PFSK-1 (cell line): Measurements from ENCODE around the gene ESYT2.

Experiments used
- FOXP2 ChIP-seq: optimal IDR thresholded peaks from 2 replicates; pipeline ENCODE3; 2011; ENCODE audit warnings: borderline replicate concordance, control low read depth, inconsistent platforms; ENCODE audit not compliant: insufficient read depth; ENCODE audit errors: extremely low read length, extremely low read depth
- POLR2AphosphoS5 ChIP-seq: IDR thresholded peaks from 2 replicates; pipeline ENCODE4 v1.6.1; 2012; ENCODE audit warnings: low read depth, mild to moderate bottlenecking, control low read depth, low read length, moderate library complexity
- SIN3A ChIP-seq: IDR thresholded peaks from 2 replicates; pipeline ENCODE4 v1.6.1; 2012; ENCODE audit warnings: mild to moderate bottlenecking, low read length, moderate library complexity, borderline replicate concordance; ENCODE audit not compliant: insufficient read depth
- TAF1 ChIP-seq: IDR thresholded peaks from 2 replicates; pipeline ENCODE4 v1.6.1; 2012; ENCODE audit warnings: low read length, control low read depth, borderline replicate concordance; ENCODE audit not compliant: insufficient read depth
- TF ChIP-seq, protein P1 (sequence below), 2 experiments: IDR thresholded peaks; 2 replicates each; pipeline versions ENCODE4 v1.6.1 to v1.8.0; 2011 to 2012; ENCODE audit warnings: low read depth in 2 of 2, low read length in 2 of 2, control low read depth in 1 of 2, inconsistent platforms in 1 of 2, mild to moderate bottlenecking in 1 of 2, moderate library complexity in 1 of 2; ENCODE audit not compliant: insufficient read depth in 1 of 2

The ESYT2 gene

DNA sequence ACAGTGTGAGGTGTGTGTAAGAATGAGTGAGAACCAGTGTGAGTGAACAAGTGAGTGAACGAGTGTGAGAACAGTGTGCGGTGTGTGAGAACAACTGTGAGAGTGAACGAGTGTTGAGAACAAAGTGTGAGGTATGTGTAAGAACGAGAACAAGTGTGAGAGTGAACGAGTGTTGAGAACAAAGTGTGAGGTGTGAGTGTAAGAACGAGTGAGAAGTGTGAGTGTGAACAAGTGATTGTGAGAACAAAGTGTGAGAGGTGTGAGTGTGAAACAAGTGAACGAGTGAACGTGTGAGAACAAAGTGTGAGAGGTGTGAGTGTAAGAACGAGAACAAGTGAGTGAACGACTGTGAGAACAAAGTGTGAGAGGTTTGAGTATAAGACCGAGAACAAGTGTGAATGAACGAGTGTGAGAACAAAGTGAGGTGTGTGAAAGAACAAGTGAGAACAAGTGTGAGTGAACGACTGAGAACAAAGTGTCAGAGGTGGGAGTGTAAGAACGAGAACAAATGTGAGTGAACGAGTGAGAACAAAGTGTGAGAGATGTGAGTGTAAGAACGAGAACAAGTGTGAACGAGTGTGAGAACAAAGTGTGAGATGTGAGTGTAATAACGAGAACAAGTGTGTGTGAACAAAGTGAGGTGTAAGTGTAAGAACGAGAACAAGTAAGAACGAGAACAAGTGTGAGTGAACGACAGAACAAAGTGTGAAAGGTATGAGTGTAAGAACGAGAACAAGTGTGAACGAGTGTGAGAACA lies 47.9 kb downstream of the ESYT2 start:
- no peak for TF ChIP-seq TAF1
- no peak for TF ChIP-seq POLR2AphosphoS5
- TF ChIP-seq SIN3A = no peak
- TF ChIP-seq FOXP2 = no peak
- TF ChIP-seq, protein P1, sequence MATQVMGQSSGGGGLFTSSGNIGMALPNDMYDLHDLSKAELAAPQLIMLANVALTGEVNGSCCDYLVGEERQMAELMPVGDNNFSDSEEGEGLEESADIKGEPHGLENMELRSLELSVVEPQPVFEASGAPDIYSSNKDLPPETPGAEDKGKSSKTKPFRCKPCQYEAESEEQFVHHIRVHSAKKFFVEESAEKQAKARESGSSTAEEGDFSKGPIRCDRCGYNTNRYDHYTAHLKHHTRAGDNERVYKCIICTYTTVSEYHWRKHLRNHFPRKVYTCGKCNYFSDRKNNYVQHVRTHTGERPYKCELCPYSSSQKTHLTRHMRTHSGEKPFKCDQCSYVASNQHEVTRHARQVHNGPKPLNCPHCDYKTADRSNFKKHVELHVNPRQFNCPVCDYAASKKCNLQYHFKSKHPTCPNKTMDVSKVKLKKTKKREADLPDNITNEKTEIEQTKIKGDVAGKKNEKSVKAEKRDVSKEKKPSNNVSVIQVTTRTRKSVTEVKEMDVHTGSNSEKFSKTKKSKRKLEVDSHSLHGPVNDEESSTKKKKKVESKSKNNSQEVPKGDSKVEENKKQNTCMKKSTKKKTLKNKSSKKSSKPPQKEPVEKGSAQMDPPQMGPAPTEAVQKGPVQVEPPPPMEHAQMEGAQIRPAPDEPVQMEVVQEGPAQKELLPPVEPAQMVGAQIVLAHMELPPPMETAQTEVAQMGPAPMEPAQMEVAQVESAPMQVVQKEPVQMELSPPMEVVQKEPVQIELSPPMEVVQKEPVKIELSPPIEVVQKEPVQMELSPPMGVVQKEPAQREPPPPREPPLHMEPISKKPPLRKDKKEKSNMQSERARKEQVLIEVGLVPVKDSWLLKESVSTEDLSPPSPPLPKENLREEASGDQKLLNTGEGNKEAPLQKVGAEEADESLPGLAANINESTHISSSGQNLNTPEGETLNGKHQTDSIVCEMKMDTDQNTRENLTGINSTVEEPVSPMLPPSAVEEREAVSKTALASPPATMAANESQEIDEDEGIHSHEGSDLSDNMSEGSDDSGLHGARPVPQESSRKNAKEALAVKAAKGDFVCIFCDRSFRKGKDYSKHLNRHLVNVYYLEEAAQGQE (IDR thresholded peaks at IDR 0.05; ENCODE audit: insufficient read depth in 1 of 2, low read depth in 2 of 2, low read length in 2 of 2) = no peak

DNA sequence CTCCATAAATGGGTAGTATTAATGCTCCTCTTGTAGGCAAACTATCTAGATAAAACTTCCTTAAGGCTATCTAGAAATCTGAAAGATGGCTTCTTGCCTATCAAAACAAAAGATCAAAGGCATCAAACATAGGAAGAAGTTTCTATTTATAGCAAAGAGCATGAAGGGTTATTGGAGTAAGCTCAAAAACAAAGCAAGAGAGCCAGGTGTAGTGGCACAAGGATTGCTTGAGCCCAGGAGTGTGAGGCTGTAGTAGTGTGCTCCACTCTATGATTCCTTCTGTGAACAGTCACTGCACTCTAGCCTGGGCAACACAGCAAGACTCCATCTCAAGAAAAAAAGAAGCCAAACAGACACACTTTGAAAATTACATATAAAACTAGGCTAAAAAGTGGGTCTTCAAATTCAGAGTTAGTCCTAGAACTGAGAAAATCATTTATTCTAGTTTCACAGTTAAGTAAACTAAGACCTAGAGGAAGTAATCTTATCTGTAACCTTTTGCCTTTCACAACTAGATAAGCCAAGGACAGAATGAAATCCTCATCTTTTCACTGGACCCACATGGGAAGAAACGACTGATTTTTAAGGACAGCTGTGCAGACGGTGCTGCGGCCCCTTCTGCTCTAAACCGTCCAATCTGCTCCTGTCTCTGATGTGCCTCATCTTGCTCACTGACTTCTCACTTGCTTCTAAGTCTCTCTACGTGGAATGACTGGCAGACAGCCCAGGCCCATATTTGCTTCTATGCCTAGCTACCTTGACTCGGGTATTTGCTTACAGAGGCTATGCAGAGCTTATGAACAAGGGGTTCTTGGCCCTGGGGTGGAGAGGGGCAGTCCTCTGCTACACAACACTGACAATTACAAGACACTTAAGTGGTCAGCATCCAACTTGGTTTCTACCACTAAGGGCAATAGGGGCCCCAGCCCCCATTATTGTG lies 50.0 kb downstream of the ESYT2 start:
- TF ChIP-seq SIN3A = no peak
- no peak for TF ChIP-seq POLR2AphosphoS5
- no peak for TF ChIP-seq FOXP2
- TF ChIP-seq TAF1 = no peak
- TF ChIP-seq, protein P1 (IDR thresholded peaks at IDR 0.05; ENCODE audit: insufficient read depth in 1 of 2, low read depth in 2 of 2, low read length in 2 of 2) = no peak

DNA sequence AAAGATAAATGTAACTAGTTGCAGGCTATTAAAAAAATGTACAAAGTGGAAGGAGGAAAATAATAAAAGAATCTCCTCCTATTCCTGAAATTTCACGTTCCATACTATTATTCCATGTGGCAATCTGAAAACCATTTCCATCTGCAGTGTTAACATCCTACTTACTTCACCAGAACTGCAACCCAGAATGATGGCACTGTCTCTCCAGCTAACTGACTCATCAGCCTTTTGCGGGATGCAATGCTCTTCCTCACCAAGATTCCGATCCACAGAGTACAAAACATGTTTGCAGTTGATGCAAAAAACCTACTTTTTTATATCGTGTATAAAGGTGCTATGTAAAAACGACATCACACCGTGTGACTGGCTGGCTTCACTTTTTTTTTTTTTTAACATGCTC lies 50.8 kb downstream of the ESYT2 start:
- no peak for TF ChIP-seq POLR2AphosphoS5
- no peak for TF ChIP-seq FOXP2
- TF ChIP-seq, protein P1 (IDR thresholded peaks at IDR 0.05; ENCODE audit: insufficient read depth in 1 of 2, low read depth in 2 of 2, low read length in 2 of 2) = no peak
- TF ChIP-seq SIN3A = no peak
- TF ChIP-seq TAF1 = no peak

DNA sequence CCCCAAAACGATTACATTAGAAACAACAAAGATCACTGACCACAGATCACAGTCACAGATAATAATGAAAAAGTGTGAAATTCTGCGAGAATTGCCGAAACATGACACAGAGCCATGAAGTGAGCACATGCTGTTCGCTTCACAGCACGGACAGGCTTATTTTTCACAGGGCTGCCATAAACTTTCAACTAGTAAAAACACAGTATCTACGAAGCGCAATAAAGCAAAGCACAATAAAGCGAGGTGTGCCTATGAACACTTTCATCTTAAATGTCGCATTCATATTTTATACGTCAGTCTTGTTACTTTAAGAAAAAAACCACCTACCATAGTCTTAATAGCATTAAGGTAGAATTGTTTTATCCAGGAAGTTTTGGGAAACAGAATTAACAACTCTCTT lies 51.5 kb downstream of the ESYT2 start:
- no peak for TF ChIP-seq POLR2AphosphoS5
- no peak for TF ChIP-seq FOXP2
- TF ChIP-seq, protein P1 (IDR thresholded peaks at IDR 0.05; ENCODE audit: insufficient read depth in 1 of 2, low read depth in 2 of 2, low read length in 2 of 2) = no peak
- TF ChIP-seq TAF1 = no peak
